Measurements from ENCODE around the gene HBG1.

- TF ChIP-seq CTCF (IDR thresholded peaks at IDR 0.05; ENCODE audit: low read depth, low read length), result no peak
- TF ChIP-seq MYC (IDR thresholded peaks at IDR 0.05; ENCODE audit: low read depth, low read length), result no peak
- no peak for TF ChIP-seq POLR2A (IDR thresholded peaks at IDR 0.05; ENCODE audit: extremely low read depth, insufficient read length)
- no peak for TF ChIP-seq MAX (IDR thresholded peaks at IDR 0.05; ENCODE audit: low read depth, low read length)
Observed at GRCh38 chr11:5257296-5257695, 7.6 kb upstream of the HBG1 start.
